Activated T-cell treated with anti-CD3 and anti-CD28 coated beads, Interleukin-2, amount 50 U/mL, for 4 hours (primary cell): ENCODE data around the gene ANG. TPM values are rescaled to one million over a fixed set of nuclear protein-coding genes. Genes with fewer than 3 reads are reported as not detected.
"Not testable (repeated sequence)": the region's sequence is repeated elsewhere in the genome, so short reads cannot be mapped to it uniquely, and the experiment has no call there.

Source experiments
- ATAC-seq, 2 donors: fragments of 200-7000 bp; cut with Tn5 transposase; one replicate each; pipeline ENCODE4 v1.10.0; 2021
- DNase-seq: peaks from one replicate; pipeline ENCODE4 v3.0.0-alpha.2; 2020
- H3K27me3 Mint-ChIP-seq: one replicate; pipeline ENCODE4 v1.8.0; 2021; ENCODE audit warnings: low read depth, mixed read lengths
- H3K36me3 Mint-ChIP-seq: one replicate; pipeline ENCODE4 v1.8.0; 2022; ENCODE audit warnings: mixed read lengths; ENCODE audit not compliant: insufficient read depth
- H3K4me1 Mint-ChIP-seq: one replicate; pipeline ENCODE4 v1.8.0; 2021; ENCODE audit warnings: low read depth, mixed read lengths
- H3K4me3 Mint-ChIP-seq: one replicate; pipeline ENCODE4 v1.8.0; 2021; ENCODE audit warnings: mild to moderate bottlenecking, moderate library complexity, mixed read lengths
- H3K9me3 Mint-ChIP-seq: one replicate; pipeline ENCODE4 v1.8.0; 2021; ENCODE audit warnings: mixed read lengths
- total RNA-seq, 3 donors: library from RNA; stranded (reverse); gene quantifications; one replicate each; pipeline ENCODE4 v1.2.1, GENCODE V29; 2021

Gene ANG
- total RNA-seq, 3 donors from 2014 or later: 0.19 TPM; not detected in 2

- ATAC-seq (no peak), DNase-seq (no peak)
- Mint-ChIP-seq H3K4me3 (no peak overlapping the region), H3K9me3 (no peaks in the 10 kb centered on the region), H3K27me3 (peaks cover 34% of the 10 kb centered on the region), H3K36me3 (no peaks in the 10 kb centered on the region), H3K4me1 (peaks cover 29% of the 10 kb centered on the region)
These were observed 27.4 kb upstream of the ANG start for GRCh38 chr14:20661197-20661596.

- Mint-ChIP-seq H3K4me3 (peak overlapping the region; percentile 79), H3K4me1 (peaks cover 28% of the 10 kb centered on the region), H3K36me3 (no peaks in the 10 kb centered on the region), H3K9me3 (no peaks in the 10 kb centered on the region), H3K27me3 (peaks cover 17% of the 10 kb centered on the region)
- peak; percentile 84 to 85 for ATAC-seq
- DNase-seq: peak; percentile 65
These were observed 25.4 kb upstream of the ANG start for GRCh38 chr14:20662968-20663732.

- not testable (repeated sequence) for DNase-seq, ATAC-seq, H3K27me3 Mint-ChIP-seq, H3K36me3 Mint-ChIP-seq, H3K4me3 Mint-ChIP-seq, H3K9me3 Mint-ChIP-seq
- H3K4me1 Mint-ChIP-seq: peaks cover 29% of the 10 kb centered on the region
These were observed 22.1 kb upstream of the ANG start for GRCh38 chr14:20666400-20666961.

GRCh38 chr14:20667957-20668356 is 20.6 kb upstream of the ANG start:
- ATAC-seq (peak; percentile 63 to 69), DNase-seq (no peak)
- Mint-ChIP-seq H3K27me3 (peaks cover 7% of the 10 kb centered on the region), H3K9me3 (no peaks in the 10 kb centered on the region), H3K4me1 (peaks cover 25% of the 10 kb centered on the region), H3K36me3 (no peaks in the 10 kb centered on the region), H3K4me3 (no peak overlapping the region)

GRCh38 chr14:20668969-20669368 is 19.6 kb upstream of the ANG start:
- H3K4me3 Mint-ChIP-seq: no peak overlapping the region
- peaks cover 3% of the 10 kb centered on the region for H3K27me3 Mint-ChIP-seq
- H3K9me3 Mint-ChIP-seq: no peaks in the 10 kb centered on the region
- DNase-seq (no peak), ATAC-seq (no peak)
- H3K4me1 Mint-ChIP-seq: peaks cover 16% of the 10 kb centered on the region
- no peaks in the 10 kb centered on the region for H3K36me3 Mint-ChIP-seq

- ATAC-seq: no peak
- H3K27me3 Mint-ChIP-seq: peaks cover 3% of the 10 kb centered on the region
- H3K4me3 Mint-ChIP-seq: no peak overlapping the region
- DNase-seq: no peak
- peaks cover 14% of the 10 kb centered on the region for H3K4me1 Mint-ChIP-seq
- no peaks in the 10 kb centered on the region for H3K36me3 Mint-ChIP-seq
- H3K9me3 Mint-ChIP-seq: no peaks in the 10 kb centered on the region
These were observed 16.8 kb upstream of the ANG start for GRCh38 chr14:20671597-20672283.

GRCh38 chr14:20675669-20676068 is 12.9 kb upstream of the ANG start:
- Mint-ChIP-seq H3K4me3 (no peak overlapping the region), H3K36me3 (no peaks in the 10 kb centered on the region), H3K27me3 (peaks cover 3% of the 10 kb centered on the region), H3K9me3 (no peaks in the 10 kb centered on the region), H3K4me1 (peaks cover 2% of the 10 kb centered on the region)
- peak in 1 of 2 donors; percentile 27 for ATAC-seq
- DNase-seq: no peak

- peaks cover 2% of the 10 kb centered on the region for H3K4me1 Mint-ChIP-seq
- H3K9me3 Mint-ChIP-seq: no peaks in the 10 kb centered on the region
- DNase-seq (no peak), ATAC-seq (no peak)
- H3K4me3 Mint-ChIP-seq: no peak overlapping the region
- H3K36me3 Mint-ChIP-seq: no peaks in the 10 kb centered on the region
- peaks cover 3% of the 10 kb centered on the region for H3K27me3 Mint-ChIP-seq
These were observed 12.5 kb upstream of the ANG start for GRCh38 chr14:20676072-20676471.

- peak; percentile 27 for DNase-seq
- no peaks in the 10 kb centered on the region for H3K9me3 Mint-ChIP-seq
- ATAC-seq: no peak
- H3K36me3 Mint-ChIP-seq: no peaks in the 10 kb centered on the region
- H3K27me3 Mint-ChIP-seq: no peaks in the 10 kb centered on the region
- H3K4me1 Mint-ChIP-seq: peaks cover 3% of the 10 kb centered on the region
- no peak overlapping the region for H3K4me3 Mint-ChIP-seq
These were observed 8.7 kb upstream of the ANG start for GRCh38 chr14:20679907-20680306.

GRCh38 chr14:20680363-20680762 is 8.2 kb upstream of the ANG start:
- H3K4me1 Mint-ChIP-seq: peaks cover 6% of the 10 kb centered on the region
- H3K9me3 Mint-ChIP-seq: no peaks in the 10 kb centered on the region
- no peak for DNase-seq
- no peaks in the 10 kb centered on the region for H3K36me3 Mint-ChIP-seq
- H3K4me3 Mint-ChIP-seq: no peak overlapping the region
- no peaks in the 10 kb centered on the region for H3K27me3 Mint-ChIP-seq
- no peak for ATAC-seq

- ATAC-seq: no peak
- H3K27me3 Mint-ChIP-seq: no peaks in the 10 kb centered on the region
These were observed 7.7 kb upstream of the ANG start for GRCh38 chr14:20680843-20681347.

GRCh38 chr14:20681348-20682126 is 7.0 kb upstream of the ANG start:
- Mint-ChIP-seq H3K36me3 (no peaks in the 10 kb centered on the region), H3K27me3 (no peaks in the 10 kb centered on the region), H3K4me1 (peaks cover 6% of the 10 kb centered on the region), H3K9me3 (no peaks in the 10 kb centered on the region), H3K4me3 (no peak overlapping the region)
- DNase-seq (peak; percentile 89), ATAC-seq (peak; percentile 13 to 15)

More at GRCh38 chr14:20680843-20681347, 7.7 kb upstream of the ANG start:
- DNase-seq: no peak
- Mint-ChIP-seq H3K9me3 (no peaks in the 10 kb centered on the region), H3K4me3 (no peak overlapping the region), H3K36me3 (no peaks in the 10 kb centered on the region), H3K4me1 (peaks cover 6% of the 10 kb centered on the region)

GRCh38 chr14:20682127-20682434 is 6.5 kb upstream of the ANG start:
- H3K9me3 Mint-ChIP-seq: no peaks in the 10 kb centered on the region
- H3K27me3 Mint-ChIP-seq: no peaks in the 10 kb centered on the region
- ATAC-seq (no peak), DNase-seq (no peak)
- H3K4me3 Mint-ChIP-seq: no peak overlapping the region
- H3K36me3 Mint-ChIP-seq: no peaks in the 10 kb centered on the region
- peaks cover 6% of the 10 kb centered on the region for H3K4me1 Mint-ChIP-seq

GRCh38 chr14:20682435-20683124 is 6.0 kb upstream of the ANG start:
- H3K4me3 Mint-ChIP-seq: no peak overlapping the region
- H3K27me3 Mint-ChIP-seq: no peaks in the 10 kb centered on the region
- H3K36me3 Mint-ChIP-seq: no peaks in the 10 kb centered on the region
- DNase-seq (peak; percentile 62), ATAC-seq (peak; percentile 74 to 76)
- no peaks in the 10 kb centered on the region for H3K9me3 Mint-ChIP-seq
- H3K4me1 Mint-ChIP-seq: peaks cover 6% of the 10 kb centered on the region
